WTC11 (cell line): ENCODE data around the gene GRID2. TPM values are rescaled to one million over a fixed set of nuclear protein-coding genes. Genes with fewer than 3 reads are reported as not detected.

Source experiments
- ATAC-seq: fragments of 200-7000 bp; cut with Tn5 transposase; 2 replicates; pipeline ENCODE4 v1.10.0; 2021; ENCODE audit warnings: mild to moderate bottlenecking, moderate library complexity
- CTCF ChIA-PET: fragments of 300-600 bp; sonication (Branson Sonifier 250); formaldehyde crosslinking; loops from one replicate; lab custom pipeline; 2021; ENCODE audit warnings: antibody characterized with exemption; lab: Charles Lee
- POLR2A ChIA-PET: fragments of 350-600 bp; sonication (Branson Sonifier 250); formaldehyde crosslinking; loops from one replicate; lab custom pipeline; 2021; ENCODE audit warnings: antibody characterized with exemption; lab: Charles Lee
- DNase-seq: peaks from one replicate; pipeline ENCODE4 v3.0.0; 2021; ENCODE audit warnings: low spot score
- H3K27ac Mint-ChIP-seq: 2 replicates; pipeline ENCODE4 v1.8.0; 2021; ENCODE audit warnings: mixed read lengths
- H3K27me3 Mint-ChIP-seq: 2 replicates; pipeline ENCODE4 v1.8.0; 2021; ENCODE audit warnings: low read depth, mild to moderate bottlenecking, moderate library complexity, mixed read lengths
- H3K36me3 Mint-ChIP-seq: 2 replicates; pipeline ENCODE4 v1.8.0; 2021; ENCODE audit warnings: mixed read lengths
- H3K4me1 Mint-ChIP-seq: 2 replicates; pipeline ENCODE4 v1.8.0; 2022; ENCODE audit warnings: mixed read lengths
- H3K4me3 Mint-ChIP-seq: 2 replicates; pipeline ENCODE4 v1.8.0; 2021; ENCODE audit warnings: mild to moderate bottlenecking, moderate library complexity, mixed read lengths
- H3K9me3 Mint-ChIP-seq: 2 replicates; pipeline ENCODE4 v1.8.0; 2021; ENCODE audit warnings: mixed read lengths
- CBFB ChIP-seq: sonication (generic); formaldehyde crosslinking; IDR thresholded peaks from 2 replicates; pipeline ENCODE4 v1.8.1; 2022; ENCODE audit warnings: mild to moderate bottlenecking, low read depth, missing genetic modification reagents
- CREM ChIP-seq: sonication (generic); formaldehyde crosslinking; IDR thresholded peaks from 2 replicates; pipeline ENCODE4 v1.8.1; 2022; ENCODE audit warnings: mild to moderate bottlenecking, missing genetic modification reagents, moderate library complexity
- ELF4 ChIP-seq: sonication (generic); formaldehyde crosslinking; IDR thresholded peaks from 2 replicates; pipeline ENCODE4 v1.8.1; 2022; ENCODE audit warnings: low read depth, mild to moderate bottlenecking, moderate library complexity, missing genetic modification reagents
- HMGA2 ChIP-seq: fragments of 250-450 bp; sonication (Bioruptor Pico); IDR thresholded peaks from 2 replicates; pipeline ENCODE4 v1.4.0; 2021; ENCODE audit warnings: mild to moderate bottlenecking, moderate library complexity
- IRF2 ChIP-seq: sonication (generic); formaldehyde crosslinking; IDR thresholded peaks from 2 replicates; pipeline ENCODE4 v1.8.0; 2022; ENCODE audit warnings: low read depth, missing genetic modification reagents, borderline replicate concordance
- JUN ChIP-seq: sonication (generic); formaldehyde crosslinking; IDR thresholded peaks from 2 replicates; pipeline ENCODE4 v1.8.0; 2023; ENCODE audit warnings: mild to moderate bottlenecking, missing genetic modification reagents
- MAX ChIP-seq: sonication (generic); formaldehyde crosslinking; IDR thresholded peaks from 2 replicates; pipeline ENCODE4 v1.8.0; 2022; ENCODE audit warnings: mild to moderate bottlenecking, missing genetic modification reagents
- MLX ChIP-seq: sonication (generic); formaldehyde crosslinking; IDR thresholded peaks from 2 replicates; pipeline ENCODE4 v1.8.1; 2023; ENCODE audit warnings: mild to moderate bottlenecking, missing genetic modification reagents, moderate library complexity
- NFATC4 ChIP-seq: fragments of 250-450 bp; sonication (Bioruptor Pico); IDR thresholded peaks from 2 replicates; pipeline ENCODE4 v1.9.0; 2021; ENCODE audit warnings: mild to moderate bottlenecking
- NFYB ChIP-seq: sonication (generic); formaldehyde crosslinking; conservative IDR thresholded peaks from 2 replicates; pipeline ENCODE4 v1.8.0; 2022; ENCODE audit warnings: low read depth, missing genetic modification reagents
- NR2C2 ChIP-seq: sonication (generic); formaldehyde crosslinking; IDR thresholded peaks from 2 replicates; pipeline ENCODE4 v1.8.0; 2022; ENCODE audit warnings: mild to moderate bottlenecking, missing genetic modification reagents
- RELA ChIP-seq: sonication (generic); formaldehyde crosslinking; IDR thresholded peaks from 2 replicates; pipeline ENCODE4 v1.8.1; 2022; ENCODE audit warnings: missing genetic modification reagents, mild to moderate bottlenecking, borderline replicate concordance
- TCF7 ChIP-seq: sonication (generic); formaldehyde crosslinking; IDR thresholded peaks from 2 replicates; pipeline ENCODE4 v1.8.0; 2022; ENCODE audit warnings: mild to moderate bottlenecking, low read depth, missing genetic modification reagents, moderate library complexity
- TEAD1 ChIP-seq: sonication (generic); formaldehyde crosslinking; IDR thresholded peaks from 2 replicates; pipeline ENCODE4 v1.8.0; 2022; ENCODE audit warnings: mild to moderate bottlenecking, missing genetic modification reagents
- ZNF138 ChIP-seq: sonication (generic); formaldehyde crosslinking; conservative IDR thresholded peaks from 2 replicates; pipeline ENCODE4 v1.8.1; 2022; ENCODE audit warnings: mild to moderate bottlenecking, moderate library complexity, missing genetic modification reagents
- ZNF317 ChIP-seq: sonication (generic); formaldehyde crosslinking; IDR thresholded peaks from 2 replicates; pipeline ENCODE4 v1.8.1; 2023; ENCODE audit warnings: low read depth, mild to moderate bottlenecking, moderate library complexity, missing genetic modification reagents, borderline replicate concordance
- ZNF396 ChIP-seq: fragments of 250-450 bp; sonication (Bioruptor Pico); IDR thresholded peaks from 2 replicates; pipeline ENCODE4 v1.8.0; 2021; ENCODE audit warnings: mild to moderate bottlenecking, moderate library complexity, borderline replicate concordance
- ZNF671 ChIP-seq: fragments of 250-450 bp; sonication (Bioruptor Pico); IDR thresholded peaks from 2 replicates; pipeline ENCODE4 v1.8.0; 2021; ENCODE audit warnings: mild to moderate bottlenecking
- total RNA-seq: library from RNA; stranded (reverse); gene quantifications from 3 replicates; pipeline ENCODE4 v1.2.3, GENCODE V29; 2021
- TF ChIP-seq, protein P1 (sequence below): fragments of 250-450 bp; sonication (Bioruptor Pico); IDR thresholded peaks from 2 replicates; pipeline ENCODE4 v1.9.0; 2021; ENCODE audit warnings: mild to moderate bottlenecking, borderline replicate concordance
- TF ChIP-seq, protein P2 (sequence below): fragments of 200-600 bp; IDR thresholded peaks from 2 replicates; pipeline ENCODE4 v1.8.0; 2022; ENCODE audit warnings: antibody characterized with exemption
- TF ChIP-seq, protein P3 (sequence below): fragments of 250-450 bp; sonication (Bioruptor Pico); IDR thresholded peaks from 2 replicates; pipeline ENCODE4 v1.9.0; 2021; ENCODE audit warnings: mild to moderate bottlenecking

GRID2 gene
- total RNA-seq, 1 experiment from 2014 or later = 26.8 TPM

- H3K4me1 Mint-ChIP-seq = no peaks in the 10 kb centered on the region
- DNase-seq (no peak), ATAC-seq (no peak)
- CTCF ChIA-PET = no interaction called here
- no peaks in the 10 kb centered on the region for H3K27me3 Mint-ChIP-seq
- H3K9me3 Mint-ChIP-seq = no peaks in the 10 kb centered on the region
- POLR2A ChIA-PET = no interaction called here
- H3K4me3 Mint-ChIP-seq = no peak overlapping the region
- no peak for TF ChIP-seq ZNF396
- no peak for TF ChIP-seq MLX (CRISPR knock-in tag)
- no peak for TF ChIP-seq ELF4 (CRISPR knock-in tag)
- TF ChIP-seq TEAD1 (CRISPR knock-in tag) = no peak
- no peak for TF ChIP-seq JUN
- TF ChIP-seq, protein P1, sequence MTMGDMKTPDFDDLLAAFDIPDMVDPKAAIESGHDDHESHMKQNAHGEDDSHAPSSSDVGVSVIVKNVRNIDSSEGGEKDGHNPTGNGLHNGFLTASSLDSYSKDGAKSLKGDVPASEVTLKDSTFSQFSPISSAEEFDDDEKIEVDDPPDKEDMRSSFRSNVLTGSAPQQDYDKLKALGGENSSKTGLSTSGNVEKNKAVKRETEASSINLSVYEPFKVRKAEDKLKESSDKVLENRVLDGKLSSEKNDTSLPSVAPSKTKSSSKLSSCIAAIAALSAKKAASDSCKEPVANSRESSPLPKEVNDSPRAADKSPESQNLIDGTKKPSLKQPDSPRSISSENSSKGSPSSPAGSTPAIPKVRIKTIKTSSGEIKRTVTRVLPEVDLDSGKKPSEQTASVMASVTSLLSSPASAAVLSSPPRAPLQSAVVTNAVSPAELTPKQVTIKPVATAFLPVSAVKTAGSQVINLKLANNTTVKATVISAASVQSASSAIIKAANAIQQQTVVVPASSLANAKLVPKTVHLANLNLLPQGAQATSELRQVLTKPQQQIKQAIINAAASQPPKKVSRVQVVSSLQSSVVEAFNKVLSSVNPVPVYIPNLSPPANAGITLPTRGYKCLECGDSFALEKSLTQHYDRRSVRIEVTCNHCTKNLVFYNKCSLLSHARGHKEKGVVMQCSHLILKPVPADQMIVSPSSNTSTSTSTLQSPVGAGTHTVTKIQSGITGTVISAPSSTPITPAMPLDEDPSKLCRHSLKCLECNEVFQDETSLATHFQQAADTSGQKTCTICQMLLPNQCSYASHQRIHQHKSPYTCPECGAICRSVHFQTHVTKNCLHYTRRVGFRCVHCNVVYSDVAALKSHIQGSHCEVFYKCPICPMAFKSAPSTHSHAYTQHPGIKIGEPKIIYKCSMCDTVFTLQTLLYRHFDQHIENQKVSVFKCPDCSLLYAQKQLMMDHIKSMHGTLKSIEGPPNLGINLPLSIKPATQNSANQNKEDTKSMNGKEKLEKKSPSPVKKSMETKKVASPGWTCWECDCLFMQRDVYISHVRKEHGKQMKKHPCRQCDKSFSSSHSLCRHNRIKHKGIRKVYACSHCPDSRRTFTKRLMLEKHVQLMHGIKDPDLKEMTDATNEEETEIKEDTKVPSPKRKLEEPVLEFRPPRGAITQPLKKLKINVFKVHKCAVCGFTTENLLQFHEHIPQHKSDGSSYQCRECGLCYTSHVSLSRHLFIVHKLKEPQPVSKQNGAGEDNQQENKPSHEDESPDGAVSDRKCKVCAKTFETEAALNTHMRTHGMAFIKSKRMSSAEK (CRISPR knock-in tag) = no peak
- TF ChIP-seq ZNF317 = no peak
- TF ChIP-seq IRF2 (CRISPR knock-in tag) = no peak
- TF ChIP-seq CBFB (CRISPR knock-in tag) = no peak
- TF ChIP-seq ZNF671 (CRISPR knock-in tag) = no peak
- TF ChIP-seq, protein P2, sequence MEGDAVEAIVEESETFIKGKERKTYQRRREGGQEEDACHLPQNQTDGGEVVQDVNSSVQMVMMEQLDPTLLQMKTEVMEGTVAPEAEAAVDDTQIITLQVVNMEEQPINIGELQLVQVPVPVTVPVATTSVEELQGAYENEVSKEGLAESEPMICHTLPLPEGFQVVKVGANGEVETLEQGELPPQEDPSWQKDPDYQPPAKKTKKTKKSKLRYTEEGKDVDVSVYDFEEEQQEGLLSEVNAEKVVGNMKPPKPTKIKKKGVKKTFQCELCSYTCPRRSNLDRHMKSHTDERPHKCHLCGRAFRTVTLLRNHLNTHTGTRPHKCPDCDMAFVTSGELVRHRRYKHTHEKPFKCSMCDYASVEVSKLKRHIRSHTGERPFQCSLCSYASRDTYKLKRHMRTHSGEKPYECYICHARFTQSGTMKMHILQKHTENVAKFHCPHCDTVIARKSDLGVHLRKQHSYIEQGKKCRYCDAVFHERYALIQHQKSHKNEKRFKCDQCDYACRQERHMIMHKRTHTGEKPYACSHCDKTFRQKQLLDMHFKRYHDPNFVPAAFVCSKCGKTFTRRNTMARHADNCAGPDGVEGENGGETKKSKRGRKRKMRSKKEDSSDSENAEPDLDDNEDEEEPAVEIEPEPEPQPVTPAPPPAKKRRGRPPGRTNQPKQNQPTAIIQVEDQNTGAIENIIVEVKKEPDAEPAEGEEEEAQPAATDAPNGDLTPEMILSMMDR = no peak
- no peak for TF ChIP-seq NFYB (CRISPR knock-in tag)
- TF ChIP-seq, all 79 proteins: peak for 0
- Mint-ChIP-seq H3K36me3 (no peaks in the 10 kb centered on the region), H3K27ac (no peak overlapping the region)
Measured at GRCh38 chr4:93756101-93756500, 1452.3 kb downstream of the GRID2 start.

DNA sequence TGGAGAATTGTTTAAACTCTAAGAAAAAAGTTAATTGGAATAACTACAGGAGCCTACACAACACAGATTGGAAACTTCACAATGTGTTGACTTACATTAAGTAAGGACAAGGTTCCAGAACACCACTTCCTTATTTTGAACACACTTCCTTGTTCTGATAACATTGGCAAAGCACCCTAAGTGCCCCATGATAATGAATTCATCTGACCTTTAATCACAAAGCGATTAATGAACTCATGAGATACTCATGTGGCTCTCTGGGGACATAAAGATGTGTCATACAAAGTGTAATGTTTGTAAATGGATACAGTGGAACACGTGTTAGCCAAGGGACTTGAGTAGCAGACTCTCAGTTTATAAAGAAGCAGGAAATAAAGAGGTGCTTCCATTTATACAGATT lies 1455.7 kb downstream of the GRID2 start:
- POLR2A ChIA-PET = no interaction called here
- DNase-seq (no peak), ATAC-seq (no peak)
- Mint-ChIP-seq H3K27me3 (no peaks in the 10 kb centered on the region; the same call in 1 of the 2 replicates), H3K9me3 (no peaks in the 10 kb centered on the region), H3K4me3 (no peak overlapping the region), H3K36me3 (no peaks in the 10 kb centered on the region), H3K27ac (no peak overlapping the region), H3K4me1 (peaks cover 21% of the 10 kb centered on the region)
- CTCF ChIA-PET = no interaction called here
- TF ChIP-seq ELF4 (CRISPR knock-in tag) (no peak), MAX (CRISPR knock-in tag) (no peak), RELA (CRISPR knock-in tag) (no peak), NFATC4 (no peak), TCF7 (CRISPR knock-in tag) (no peak), ZNF138 (CRISPR knock-in tag) (no peak), HMGA2 (CRISPR knock-in tag) (no peak), CREM (CRISPR knock-in tag) (no peak), NR2C2 (CRISPR knock-in tag) (no peak)
- TF ChIP-seq, protein P3, sequence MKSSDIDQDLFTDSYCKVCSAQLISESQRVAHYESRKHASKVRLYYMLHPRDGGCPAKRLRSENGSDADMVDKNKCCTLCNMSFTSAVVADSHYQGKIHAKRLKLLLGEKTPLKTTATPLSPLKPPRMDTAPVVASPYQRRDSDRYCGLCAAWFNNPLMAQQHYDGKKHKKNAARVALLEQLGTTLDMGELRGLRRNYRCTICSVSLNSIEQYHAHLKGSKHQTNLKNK (CRISPR knock-in tag) = no peak
